Heart left ventricle (tissue), 13 donors: ENCODE data around the gene B4GALNT4.

Experiments
- CTCF ChIP-seq, 12 donors: fragments of 200-600 bp; sonication (generic) in 4 of 12; IDR thresholded peaks; one replicate each; pipeline versions ENCODE4 v1.5.0 to v1.8.0; 2018 to 2022; ENCODE audit warnings: antibody characterized with exemption in 12 of 12, mild to moderate bottlenecking in 5 of 12
- POLR2A ChIP-seq, 2 donors: fragments of 450-650 bp; IDR thresholded peaks; one replicate each; pipeline ENCODE4 v1.6.1; 2017; ENCODE audit warnings: antibody characterized with exemption in 2 of 2, mild to moderate bottlenecking in 2 of 2, moderate library complexity in 2 of 2
- donor health status: ischemic (EF 13 %, LVEDD 7.1; RV severe dilation, severe dysfunction).
- donor health status: DM: no; HTN: yes; CAD: no.
- donor health status: DM: no; HTN: no; CAD: no.
- donor health status: ischemic (EF 25% LVEDD 6.9; RV normal size, moderate dysfunction).
- donor health status: ischemic (EF 25% LVEDD 5.7; RV mildly dilated, moderate dysfunction).
- donor health status: ischemic (EF 35%, LVEDD 5.7; RV mildly dilated, moderate dysfunction).
- donor health status: nonischemic (EF 11% LVEDD 7.7; RV severe dilation, severe dysfunction).
- donor health status: DM: yes; HTN: yes; CAD: no.
- donor health status: PGD.
- donor health status: ischemic (EF 29% LVEDD 5.4; RV normal size, mild dysfunction).
- donor health status: nonischemic (EF 23%, LVEDD 6.1; RV moderate dilation, normal function).

- TF ChIP-seq CTCF (IDR thresholded peaks at IDR 0.05) (no peak), POLR2A (IDR thresholded peaks at IDR 0.05) (no peak)
These were observed 36.9 kb downstream of the B4GALNT4 start for GRCh38 chr11:405954-406795.
